KMS-11 (cell line): ENCODE measurements around the gene ARRB2.

Source experiments
- H2AFZ ChIP-seq: fragments of 200-600 bp; sonication (generic); 2 replicates; pipeline ENCODE4 v1.6.1; 2016; ENCODE audit warnings: antibody characterized with exemption, mixed run types, low read depth
- H3K27ac ChIP-seq: fragments of 200-600 bp; sonication (generic); 2 replicates; pipeline ENCODE4 v1.6.1; 2016; ENCODE audit warnings: mild to moderate bottlenecking, mixed run types
- H3K27me3 ChIP-seq: fragments of 200-600 bp; sonication (generic); 2 replicates; pipeline ENCODE4 v1.6.1; 2017; ENCODE audit warnings: mild to moderate bottlenecking, low read depth, mixed run types, moderate library complexity; ENCODE audit not compliant: insufficient read depth
- H3K36me3 ChIP-seq: fragments of 200-600 bp; sonication (generic); 2 replicates; pipeline ENCODE4 v1.6.1; 2017; ENCODE audit warnings: mild to moderate bottlenecking, mixed run types; ENCODE audit not compliant: insufficient read depth
- H3K4me1 ChIP-seq: fragments of 200-600 bp; sonication (generic); 2 replicates; pipeline ENCODE4 v1.6.1; 2016; ENCODE audit warnings: mild to moderate bottlenecking, low read depth, mixed run types; ENCODE audit not compliant: poor library complexity, severe bottlenecking
- H3K4me2 ChIP-seq: fragments of 200-600 bp; sonication (generic); 2 replicates; pipeline ENCODE4 v1.7.0; 2016; ENCODE audit warnings: mild to moderate bottlenecking, mixed run types
- H3K4me3 ChIP-seq: fragments of 200-600 bp; sonication (generic); IDR thresholded peaks from 2 replicates; pipeline ENCODE4 v1.6.1; 2017; ENCODE audit warnings: low read depth, low read length, mixed read lengths; ENCODE audit not compliant: insufficient read depth
- H3K79me2 ChIP-seq: fragments of 200-600 bp; sonication (generic); 2 replicates; pipeline ENCODE4 v1.6.1; 2016; ENCODE audit warnings: low read depth, mixed run types; ENCODE audit not compliant: insufficient read depth
- H3K9ac ChIP-seq: fragments of 200-600 bp; sonication (generic); 2 replicates; pipeline ENCODE4 v1.6.1; 2016; ENCODE audit warnings: mild to moderate bottlenecking, mixed run types
- H4K20me1 ChIP-seq: fragments of 200-600 bp; sonication (generic); 2 replicates; pipeline ENCODE4 v1.6.1; 2016; ENCODE audit warnings: mild to moderate bottlenecking, mixed run types; ENCODE audit not compliant: insufficient read depth
- TF ChIP-seq, protein P1 (sequence below): fragments of 200-600 bp; sonication (generic); conservative IDR thresholded peaks from 2 replicates; pipeline ENCODE4 v1.6.1; 2017; ENCODE audit warnings: low read depth, mild to moderate bottlenecking, antibody characterized with exemption, low read length, moderate library complexity, mixed read lengths

Gene ARRB2

DNA sequence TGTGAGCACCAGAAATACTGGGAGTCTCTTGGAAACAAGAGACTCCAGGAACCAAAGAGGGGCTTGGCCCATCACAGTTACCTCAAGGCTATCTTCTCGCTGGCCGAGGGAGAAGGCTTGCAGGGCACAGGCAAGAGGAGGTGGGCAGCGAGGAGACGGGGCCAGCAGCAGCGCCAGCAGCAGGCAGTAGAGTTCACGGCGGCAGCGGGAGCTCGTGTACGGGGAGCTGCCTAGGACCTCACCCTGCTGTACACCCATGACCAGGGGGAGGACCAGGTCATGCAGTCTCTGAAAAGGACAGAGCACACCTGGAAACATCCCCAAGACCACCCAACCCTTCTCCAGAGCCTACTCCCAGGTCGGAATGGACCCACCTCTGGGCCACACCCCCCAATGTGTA lies 37.3 kb upstream of the ARRB2 start:
- no peak overlapping the region for H3K27ac ChIP-seq
- no peak overlapping the region for H3K9ac ChIP-seq
- H4K20me1 ChIP-seq = no peaks in the 10 kb centered on the region
- TF ChIP-seq, protein P1, sequence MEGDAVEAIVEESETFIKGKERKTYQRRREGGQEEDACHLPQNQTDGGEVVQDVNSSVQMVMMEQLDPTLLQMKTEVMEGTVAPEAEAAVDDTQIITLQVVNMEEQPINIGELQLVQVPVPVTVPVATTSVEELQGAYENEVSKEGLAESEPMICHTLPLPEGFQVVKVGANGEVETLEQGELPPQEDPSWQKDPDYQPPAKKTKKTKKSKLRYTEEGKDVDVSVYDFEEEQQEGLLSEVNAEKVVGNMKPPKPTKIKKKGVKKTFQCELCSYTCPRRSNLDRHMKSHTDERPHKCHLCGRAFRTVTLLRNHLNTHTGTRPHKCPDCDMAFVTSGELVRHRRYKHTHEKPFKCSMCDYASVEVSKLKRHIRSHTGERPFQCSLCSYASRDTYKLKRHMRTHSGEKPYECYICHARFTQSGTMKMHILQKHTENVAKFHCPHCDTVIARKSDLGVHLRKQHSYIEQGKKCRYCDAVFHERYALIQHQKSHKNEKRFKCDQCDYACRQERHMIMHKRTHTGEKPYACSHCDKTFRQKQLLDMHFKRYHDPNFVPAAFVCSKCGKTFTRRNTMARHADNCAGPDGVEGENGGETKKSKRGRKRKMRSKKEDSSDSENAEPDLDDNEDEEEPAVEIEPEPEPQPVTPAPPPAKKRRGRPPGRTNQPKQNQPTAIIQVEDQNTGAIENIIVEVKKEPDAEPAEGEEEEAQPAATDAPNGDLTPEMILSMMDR = no peak
- no peaks in the 10 kb centered on the region for H3K36me3 ChIP-seq
- no peak overlapping the region for H3K4me2 ChIP-seq
- no peaks in the 10 kb centered on the region for H3K79me2 ChIP-seq
- no peaks in the 10 kb centered on the region for H3K4me1 ChIP-seq
- H3K4me3 ChIP-seq = no peak overlapping the region
- H2AFZ ChIP-seq = no peak overlapping the region
- no peaks in the 10 kb centered on the region for H3K27me3 ChIP-seq

DNA sequence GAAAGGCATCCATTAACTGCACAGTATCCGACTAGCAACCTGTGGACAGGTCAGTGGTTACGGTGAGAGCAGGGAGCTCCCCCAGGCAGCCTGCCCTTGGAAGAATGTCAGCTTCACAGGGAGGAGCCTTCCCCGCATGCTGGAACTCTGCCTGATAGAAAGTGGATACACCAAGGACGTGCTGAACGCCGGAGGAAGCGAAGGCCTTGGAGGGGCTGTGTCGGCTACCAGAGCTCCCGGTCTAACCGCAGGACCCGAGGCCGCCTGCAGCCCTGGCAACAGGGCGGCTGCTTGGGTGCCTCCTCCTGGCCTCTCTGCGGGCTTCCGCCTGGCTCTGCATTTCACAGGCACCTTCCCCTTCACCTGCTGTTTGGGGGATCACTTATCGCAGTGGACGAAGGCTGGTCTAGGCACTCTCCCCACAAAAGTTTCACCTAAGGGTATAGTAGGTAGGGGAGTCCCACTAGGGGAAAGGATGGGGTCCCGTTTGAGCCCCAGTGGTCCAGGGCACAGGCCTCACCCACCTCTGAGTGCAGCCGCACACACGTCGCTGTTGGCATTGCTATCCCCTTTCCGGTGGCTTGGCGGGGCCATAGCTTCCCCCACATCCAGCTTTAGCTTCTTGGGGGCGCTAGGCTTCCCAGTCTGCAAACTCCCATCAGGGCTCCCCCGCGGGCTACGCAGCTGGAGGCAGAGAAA lies 36.3 kb upstream of the ARRB2 start:
- Histone ChIP-seq H2AFZ (no peak overlapping the region), H3K27me3 (no peaks in the 10 kb centered on the region), H3K4me2 (no peak overlapping the region), H3K27ac (no peak overlapping the region), H3K9ac (no peak overlapping the region), H3K36me3 (no peaks in the 10 kb centered on the region), H3K4me1 (no peaks in the 10 kb centered on the region), H3K4me3 (no peak overlapping the region), H3K79me2 (no peaks in the 10 kb centered on the region), H4K20me1 (no peaks in the 10 kb centered on the region)
- TF ChIP-seq, protein P1 = no peak

DNA sequence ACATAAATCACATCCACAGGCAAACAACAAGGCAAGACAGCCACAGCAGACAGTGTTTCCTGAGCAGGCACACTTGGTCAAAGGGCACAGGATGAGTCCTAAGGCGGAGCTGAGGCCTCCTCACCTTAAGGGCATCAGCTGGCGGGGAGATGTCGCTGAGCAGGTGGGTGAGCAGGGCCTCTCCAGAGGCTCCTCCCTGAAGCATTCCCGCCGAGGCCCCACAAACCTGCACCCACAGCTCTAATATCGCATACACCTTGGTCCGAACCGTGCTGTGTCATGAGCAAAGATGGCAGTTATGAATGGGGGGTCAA lies 35.8 kb upstream of the ARRB2 start:
- TF ChIP-seq, protein P1 = no peak

DNA sequence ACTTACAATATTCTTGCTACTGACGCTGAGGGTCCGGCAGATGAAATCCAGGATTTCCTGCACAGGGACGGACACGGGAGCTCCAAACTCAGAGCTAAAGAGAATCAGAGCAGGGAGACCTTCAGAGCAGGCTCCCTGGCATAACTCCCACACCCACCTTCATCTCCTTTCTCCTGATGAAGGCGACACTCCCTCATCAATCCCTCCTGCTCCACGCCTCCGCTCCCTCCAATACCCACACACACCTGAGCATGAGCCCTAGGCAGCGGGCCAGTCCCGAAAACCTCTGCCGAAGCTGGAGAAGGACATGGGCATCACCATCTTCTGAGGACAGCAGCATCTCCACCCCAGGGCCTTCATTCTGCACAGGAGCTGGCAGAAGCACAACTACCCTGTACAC lies 34.6 kb upstream of the ARRB2 start:
- TF ChIP-seq, protein P1 = no peak
- no peaks in the 10 kb centered on the region for H4K20me1 ChIP-seq
- H3K4me2 ChIP-seq = no peak overlapping the region
- no peak overlapping the region for H3K9ac ChIP-seq
- H3K79me2 ChIP-seq = no peaks in the 10 kb centered on the region
- H3K36me3 ChIP-seq = no peaks in the 10 kb centered on the region
- H3K4me3 ChIP-seq = no peak overlapping the region
- H3K27ac ChIP-seq = no peak overlapping the region
- H3K4me1 ChIP-seq = no peaks in the 10 kb centered on the region
- no peak overlapping the region for H2AFZ ChIP-seq
- H3K27me3 ChIP-seq = no peaks in the 10 kb centered on the region

More for the DNA sequence above, 35.8 kb upstream of the ARRB2 start:
- no peaks in the 10 kb centered on the region for H4K20me1 ChIP-seq
- H3K4me3 ChIP-seq = no peak overlapping the region
- no peaks in the 10 kb centered on the region for H3K27me3 ChIP-seq
- no peak overlapping the region for H3K4me2 ChIP-seq
- H3K4me1 ChIP-seq = no peaks in the 10 kb centered on the region
- no peak overlapping the region for H2AFZ ChIP-seq
- no peaks in the 10 kb centered on the region for H3K36me3 ChIP-seq
- no peak overlapping the region for H3K27ac ChIP-seq
- H3K79me2 ChIP-seq = no peaks in the 10 kb centered on the region
- H3K9ac ChIP-seq = no peak overlapping the region
